GM13977 (cell line): ENCODE measurements around the gene HTR2C.

Source experiments
- DNase-seq: peaks from one replicate; pipeline ENCODE4 v3.0.0; 2012; ENCODE audit warnings: low spot score
- in situ Hi-C: fragments of 300-500 bp; cut with MboI; formaldehyde crosslinking; loops from one replicate; pipeline ENCODE4 v1.12.0; 2022; ENCODE audit warnings: low sequenced_read_pairs, low pct_unique_long_range_greater_than_20kb, mixed read lengths, inconsistent platforms; ENCODE audit not compliant: unreplicated experiment
- TF ChIP-seq, protein P1 (sequence below): IDR thresholded peaks from 2 replicates; pipeline ENCODE4 v1.5.1; 2012; ENCODE audit warnings: mild to moderate bottlenecking, control low read depth; ENCODE audit not compliant: insufficient read depth; ENCODE audit errors: extremely low read depth, missing control alignments

HTR2C gene

DNA sequence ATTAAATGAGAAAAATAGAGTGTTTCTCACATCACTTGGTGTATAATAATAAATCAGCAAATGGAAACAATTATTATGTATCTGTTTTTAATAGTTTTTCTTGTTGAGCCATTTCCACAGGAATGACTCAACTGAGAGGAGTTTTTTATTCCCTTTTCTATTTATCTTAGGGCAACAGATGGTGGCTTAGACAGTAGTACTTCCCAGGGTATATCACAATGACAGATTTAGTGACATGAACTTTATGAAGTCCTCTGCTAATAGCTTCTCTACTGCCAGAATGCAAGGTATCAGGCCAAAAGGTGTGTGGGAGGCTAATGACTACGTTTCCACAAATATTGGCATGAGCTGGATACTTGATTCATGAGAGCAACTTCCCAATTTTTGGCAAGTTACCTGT is 126.7 kb downstream of the HTR2C start:
- TF ChIP-seq, protein P1, sequence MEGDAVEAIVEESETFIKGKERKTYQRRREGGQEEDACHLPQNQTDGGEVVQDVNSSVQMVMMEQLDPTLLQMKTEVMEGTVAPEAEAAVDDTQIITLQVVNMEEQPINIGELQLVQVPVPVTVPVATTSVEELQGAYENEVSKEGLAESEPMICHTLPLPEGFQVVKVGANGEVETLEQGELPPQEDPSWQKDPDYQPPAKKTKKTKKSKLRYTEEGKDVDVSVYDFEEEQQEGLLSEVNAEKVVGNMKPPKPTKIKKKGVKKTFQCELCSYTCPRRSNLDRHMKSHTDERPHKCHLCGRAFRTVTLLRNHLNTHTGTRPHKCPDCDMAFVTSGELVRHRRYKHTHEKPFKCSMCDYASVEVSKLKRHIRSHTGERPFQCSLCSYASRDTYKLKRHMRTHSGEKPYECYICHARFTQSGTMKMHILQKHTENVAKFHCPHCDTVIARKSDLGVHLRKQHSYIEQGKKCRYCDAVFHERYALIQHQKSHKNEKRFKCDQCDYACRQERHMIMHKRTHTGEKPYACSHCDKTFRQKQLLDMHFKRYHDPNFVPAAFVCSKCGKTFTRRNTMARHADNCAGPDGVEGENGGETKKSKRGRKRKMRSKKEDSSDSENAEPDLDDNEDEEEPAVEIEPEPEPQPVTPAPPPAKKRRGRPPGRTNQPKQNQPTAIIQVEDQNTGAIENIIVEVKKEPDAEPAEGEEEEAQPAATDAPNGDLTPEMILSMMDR = no peak
- DNase-seq = no peak
- in situ Hi-C loops = no loop called here

DNA sequence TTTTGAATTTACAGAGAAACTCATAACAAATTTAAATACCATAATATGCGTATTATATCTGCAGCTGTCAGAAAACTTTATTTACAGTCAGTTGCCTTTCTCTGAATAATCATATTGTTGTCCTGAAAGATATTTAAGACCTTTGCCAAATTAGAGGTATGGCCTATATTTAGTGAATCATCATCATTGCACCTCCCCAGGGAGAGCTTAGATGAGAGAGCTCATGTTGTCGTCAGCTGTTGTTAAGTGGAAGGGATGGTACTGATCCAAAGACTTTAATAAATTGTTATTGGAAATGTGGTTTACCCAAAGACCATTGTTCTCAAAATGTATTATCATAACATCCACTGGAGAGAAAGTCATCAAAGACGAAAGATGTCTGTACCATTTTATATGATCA is 128.6 kb downstream of the HTR2C start:
- no peak for DNase-seq
- TF ChIP-seq, protein P1 = no peak
- in situ Hi-C loops = no loop called here

DNA sequence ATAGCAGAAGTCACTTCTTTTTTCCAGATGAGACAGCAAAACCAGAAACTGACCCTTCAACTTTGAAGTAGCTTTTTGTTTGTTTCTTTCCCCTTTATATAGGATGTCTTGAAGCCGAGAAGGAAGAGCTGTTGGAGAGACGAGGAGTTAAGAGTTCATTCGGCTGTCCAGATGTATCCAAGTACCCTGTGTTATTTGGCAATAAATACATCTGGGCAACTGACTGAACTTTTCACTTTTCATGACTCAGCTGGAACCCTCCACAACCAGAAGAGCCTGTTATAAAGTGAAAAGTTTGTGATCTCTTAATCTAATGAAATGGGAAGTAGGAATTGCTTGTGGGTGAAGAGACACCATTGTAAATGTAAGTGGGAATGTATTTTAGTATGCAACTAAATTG is 131.2 kb downstream of the HTR2C start:
- TF ChIP-seq, protein P1 = no peak
- DNase-seq = no peak
- in situ Hi-C loops = no loop called here

DNA sequence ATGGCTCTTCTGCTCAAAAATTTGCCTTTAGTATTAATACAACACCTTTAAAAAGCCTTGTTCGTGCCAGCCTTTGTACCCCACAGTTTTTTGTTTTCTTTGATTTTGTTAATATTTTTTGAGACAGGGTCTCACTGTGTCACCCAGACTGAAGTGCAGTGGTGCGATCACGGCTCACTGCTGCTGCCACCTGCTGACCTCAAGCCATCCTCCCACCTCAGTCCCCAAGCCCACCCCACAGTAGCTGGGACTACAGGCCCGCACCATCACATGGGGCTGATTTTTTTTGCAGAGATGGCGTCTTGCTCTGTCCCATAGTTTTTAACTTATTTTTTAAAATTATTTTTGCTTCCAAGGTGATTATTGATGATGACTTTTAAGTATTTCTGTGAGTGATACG is 134.0 kb downstream of the HTR2C start:
- DNase-seq = no peak
- in situ Hi-C loops = no loop called here
- TF ChIP-seq, protein P1 = peak; percentile 68

DNA sequence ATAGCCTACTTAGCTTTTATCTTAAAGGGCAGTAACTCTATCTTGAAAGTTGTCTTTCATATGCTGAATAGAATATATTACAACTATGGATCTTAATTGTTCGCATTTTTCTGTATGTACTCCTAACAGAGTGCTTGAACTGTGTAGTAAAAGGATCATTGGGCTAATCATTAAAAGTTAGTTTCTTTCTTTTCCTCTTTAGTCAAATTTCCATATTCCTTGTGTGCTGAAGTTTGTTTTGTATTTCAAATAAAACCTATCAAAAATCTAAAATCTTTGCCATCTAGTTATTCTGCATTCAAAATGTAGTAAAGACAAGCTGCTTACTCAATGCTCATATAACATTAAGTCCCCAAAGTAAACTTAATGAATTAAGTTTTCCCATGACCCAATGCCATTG is 182.7 kb downstream of the HTR2C start:
- no peak for DNase-seq
- TF ChIP-seq, protein P1 = no peak
- in situ Hi-C loops = no loop called here

DNA sequence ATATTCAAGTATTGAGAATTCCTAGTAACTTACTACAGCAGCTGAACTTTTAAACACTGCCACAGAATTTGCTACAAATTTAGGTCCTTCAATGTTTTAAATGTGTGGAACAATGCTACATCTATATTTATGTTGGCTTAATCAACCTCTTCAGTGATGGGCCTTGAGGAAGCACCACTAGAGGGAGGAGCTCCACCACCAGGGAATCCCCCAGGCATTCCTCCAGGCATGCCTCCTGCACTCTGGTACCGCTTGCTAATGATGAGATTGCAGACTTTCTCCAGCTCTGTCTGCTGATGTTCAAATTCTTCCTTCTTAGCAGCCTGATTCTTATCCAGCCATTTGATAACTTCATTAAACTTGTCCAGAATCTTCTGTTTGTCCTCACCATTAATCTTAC is 190.8 kb downstream of the HTR2C start:
- TF ChIP-seq, protein P1 = no peak
- DNase-seq = no peak
- in situ Hi-C loops = no loop called here

DNA sequence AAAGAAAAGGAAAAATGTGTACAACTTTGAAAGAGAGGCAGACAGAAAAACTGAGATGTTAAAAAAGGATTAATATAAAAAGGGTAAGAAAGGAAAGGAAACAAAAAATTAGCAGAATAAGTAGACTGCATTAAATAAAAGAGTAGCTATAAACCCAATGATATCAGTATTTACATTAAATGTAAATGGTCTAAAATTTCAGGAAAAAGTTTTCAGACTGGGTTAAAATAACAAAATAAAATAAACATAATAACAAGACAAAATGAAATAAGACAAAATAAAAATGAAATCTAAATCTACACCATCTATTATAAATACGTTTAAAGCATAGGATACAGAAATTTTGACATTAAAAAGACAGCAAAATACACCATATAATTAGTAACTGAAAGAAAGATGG is 199.0 kb downstream of the HTR2C start:
- in situ Hi-C loops = no loop called here
- no peak for DNase-seq
- TF ChIP-seq, protein P1 = no peak
